ENCODE measurements around the gene ORM2. TPM values are rescaled to one million over a fixed set of nuclear protein-coding genes. Genes with fewer than 3 reads are reported as not detected.

ORM2 gene
- total and polyA plus RNA-seq, 9 of the 15 experiments (the other 6 are each of a cell fraction or from before 2014, with no cell fraction given), result 0.98 TPM; not detected in 8

GRCh38 chr9:114366334-114367128, 36.9 kb downstream of the ORM2 start:
- CTCF ChIA-PET (ENCODE audit: low intra/inter-chr PET ratio), result no interaction called here
- H3K79me2 ChIP-seq (ENCODE audit: control insufficient read depth, insufficient read depth, low read length), result no peaks in the 10 kb centered on the region
- no peak overlapping the region for H3K9ac ChIP-seq (ENCODE audit: insufficient read depth in 1 of 2, low read depth in 2 of 2, low read length in 2 of 2)
- no peak for FAIRE-seq
- H2AFZ ChIP-seq (ENCODE audit: low read depth, low read length), result no peak overlapping the region
- no peaks in the 10 kb centered on the region for H4K20me1 ChIP-seq (replicated peaks; ENCODE audit: control insufficient read depth, insufficient read depth, low read length)
- POLR2A ChIA-PET, result interaction anchor here (1.7 kb wide), 1 partner anchor 8 kb away, joined by 6 read pairs; no protein-coding TSS in a partner anchor
- WGBS (ENCODE audit: insufficient coverage, low coverage, missing lambda C conversion rate), result 57% methylated on average over 10 of the region's 10 CpGs
- no peaks in the 10 kb centered on the region for H3K9me1 ChIP-seq (ENCODE audit: control insufficient read depth, insufficient read depth, low read length)
- no peaks in the 10 kb centered on the region for H3K27me3 ChIP-seq (ENCODE audit: control insufficient read depth in 2 of 2, insufficient read depth in 2 of 2, low read length in 2 of 2)
- H3K4me1 ChIP-seq (replicated peaks in 1 of 2; ENCODE audit: control insufficient read depth in 2 of 2, insufficient read depth in 2 of 2, low read length in 2 of 2), result peaks cover 0 to 4% of the 10 kb centered on the region in 2 experiments; a peak in 1 of 5 replicates
- in situ Hi-C loops (cut with MboI) (no loop called here), intact Hi-C loops (cut with micrococcal nuclease) (no loop called here)
- H3K9me3 ChIP-seq (replicated peaks; ENCODE audit: control insufficient read depth, insufficient read depth, low read depth, low read length), result no peaks in the 10 kb centered on the region
- BruUV-seq (replicated peaks), result no TSS peak
- no peak overlapping the region for H3K27ac ChIP-seq (ENCODE audit: extremely low read depth, low read depth, low read length)
- no peak for ATAC-seq
- DNase-seq (ENCODE audit: extremely low read depth in 1 of 4, low spot score in 3 of 4), result no peak
- H3K4me3 ChIP-seq, result no peak overlapping the region
- no peak overlapping the region for H3K4me2 ChIP-seq (ENCODE audit: insufficient read depth, low read length)
- peaks cover 2% of the 10 kb centered on the region; the same call in 1 of the 3 replicates for H3K36me3 ChIP-seq (ENCODE audit: control insufficient read depth, insufficient read depth, low read length)
- TF ChIP-seq NCOA1 (IDR thresholded peaks at IDR 0.05; ENCODE audit: low read depth), result no peak
- TF ChIP-seq NFATC3 (IDR thresholded peaks at IDR 0.05), result no peak
- no peak for TF ChIP-seq PURB (CRISPR knock-in tag; IDR thresholded peaks at IDR 0.05; ENCODE audit: low read depth)
- TF ChIP-seq, protein P1, sequence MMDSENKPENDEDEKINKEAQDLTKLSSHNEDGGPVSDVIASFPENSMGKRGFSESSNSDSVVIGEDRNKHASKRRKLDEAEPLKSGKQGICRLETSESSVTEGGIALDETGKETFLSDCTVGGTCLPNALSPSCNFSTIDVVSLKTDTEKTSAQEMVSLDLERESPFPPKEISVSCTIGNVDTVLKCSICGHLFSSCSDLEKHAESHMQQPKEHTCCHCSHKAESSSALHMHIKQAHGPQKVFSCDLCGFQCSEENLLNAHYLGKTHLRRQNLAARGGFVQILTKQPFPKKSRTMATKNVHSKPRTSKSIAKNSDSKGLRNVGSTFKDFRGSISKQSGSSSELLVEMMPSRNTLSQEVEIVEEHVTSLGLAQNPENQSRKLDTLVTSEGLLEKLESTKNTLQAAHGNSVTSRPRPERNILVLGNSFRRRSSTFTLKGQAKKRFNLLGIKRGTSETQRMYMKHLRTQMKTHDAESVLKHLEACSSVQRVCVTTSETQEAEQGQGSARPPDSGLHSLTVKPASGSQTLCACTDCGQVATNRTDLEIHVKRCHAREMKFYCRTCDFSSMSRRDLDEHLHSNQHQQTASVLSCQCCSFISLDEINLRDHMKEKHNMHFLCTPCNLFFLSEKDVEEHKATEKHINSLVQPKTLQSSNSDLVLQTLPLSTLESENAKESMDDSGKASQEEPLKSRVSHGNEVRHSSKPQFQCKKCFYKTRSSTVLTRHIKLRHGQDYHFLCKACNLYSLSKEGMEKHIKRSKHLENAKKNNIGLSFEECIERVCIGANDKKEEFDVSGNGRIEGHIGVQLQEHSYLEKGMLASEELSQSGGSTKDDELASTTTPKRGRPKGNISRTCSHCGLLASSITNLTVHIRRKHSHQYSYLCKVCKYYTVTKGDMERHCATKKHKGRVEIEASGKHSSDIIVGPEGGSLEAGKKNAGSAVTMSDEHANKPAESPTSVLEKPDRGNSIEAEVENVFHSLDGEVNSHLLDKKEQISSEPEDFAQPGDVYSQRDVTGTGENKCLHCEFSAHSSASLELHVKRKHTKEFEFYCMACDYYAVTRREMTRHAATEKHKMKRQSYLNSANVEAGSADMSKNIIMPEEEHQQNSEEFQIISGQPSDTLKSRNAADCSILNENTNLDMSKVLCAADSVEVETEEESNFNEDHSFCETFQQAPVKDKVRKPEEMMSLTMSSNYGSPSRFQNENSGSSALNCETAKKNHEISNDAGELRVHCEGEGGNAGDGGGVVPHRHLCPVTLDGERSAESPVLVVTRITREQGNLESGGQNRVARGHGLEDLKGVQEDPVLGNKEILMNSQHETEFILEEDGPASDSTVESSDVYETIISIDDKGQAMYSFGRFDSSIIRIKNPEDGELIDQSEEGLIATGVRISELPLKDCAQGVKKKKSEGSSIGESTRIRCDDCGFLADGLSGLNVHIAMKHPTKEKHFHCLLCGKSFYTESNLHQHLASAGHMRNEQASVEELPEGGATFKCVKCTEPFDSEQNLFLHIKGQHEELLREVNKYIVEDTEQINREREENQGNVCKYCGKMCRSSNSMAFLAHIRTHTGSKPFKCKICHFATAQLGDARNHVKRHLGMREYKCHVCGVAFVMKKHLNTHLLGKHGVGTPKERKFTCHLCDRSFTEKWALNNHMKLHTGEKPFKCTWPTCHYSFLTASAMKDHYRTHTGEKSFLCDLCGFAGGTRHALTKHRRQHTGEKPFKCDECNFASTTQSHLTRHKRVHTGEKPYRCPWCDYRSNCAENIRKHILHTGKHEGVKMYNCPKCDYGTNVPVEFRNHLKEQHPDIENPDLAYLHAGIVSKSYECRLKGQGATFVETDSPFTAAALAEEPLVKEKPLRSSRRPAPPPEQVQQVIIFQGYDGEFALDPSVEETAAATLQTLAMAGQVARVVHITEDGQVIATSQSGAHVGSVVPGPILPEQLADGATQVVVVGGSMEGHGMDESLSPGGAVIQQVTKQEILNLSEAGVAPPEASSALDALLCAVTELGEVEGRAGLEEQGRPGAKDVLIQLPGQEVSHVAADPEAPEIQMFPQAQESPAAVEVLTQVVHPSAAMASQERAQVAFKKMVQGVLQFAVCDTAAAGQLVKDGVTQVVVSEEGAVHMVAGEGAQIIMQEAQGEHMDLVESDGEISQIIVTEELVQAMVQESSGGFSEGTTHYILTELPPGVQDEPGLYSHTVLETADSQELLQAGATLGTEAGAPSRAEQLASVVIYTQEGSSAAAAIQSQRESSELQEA (IDR thresholded peaks at IDR 0.05; ENCODE audit: low read depth), result no peak
- no peak for TF ChIP-seq ZBTB9 (CRISPR knock-in tag; IDR thresholded peaks at IDR 0.05)
- no peak for TF ChIP-seq NBN (IDR thresholded peaks at IDR 0.05; ENCODE audit: low read depth)
- TF ChIP-seq, protein P2, sequence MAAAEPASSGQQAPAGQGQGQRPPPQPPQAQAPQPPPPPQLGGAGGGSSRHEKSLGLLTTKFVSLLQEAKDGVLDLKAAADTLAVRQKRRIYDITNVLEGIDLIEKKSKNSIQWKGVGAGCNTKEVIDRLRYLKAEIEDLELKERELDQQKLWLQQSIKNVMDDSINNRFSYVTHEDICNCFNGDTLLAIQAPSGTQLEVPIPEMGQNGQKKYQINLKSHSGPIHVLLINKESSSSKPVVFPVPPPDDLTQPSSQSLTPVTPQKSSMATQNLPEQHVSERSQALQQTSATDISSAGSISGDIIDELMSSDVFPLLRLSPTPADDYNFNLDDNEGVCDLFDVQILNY (CRISPR knock-in tag; IDR thresholded peaks at IDR 0.05), result no peak
- no peak for TF ChIP-seq ARHGAP35 (IDR thresholded peaks at IDR 0.05; ENCODE audit: partially characterized antibody)
- no peak for TF ChIP-seq FOXK2 (conservative IDR thresholded peaks at IDR 0.05 in 1 of 2, IDR thresholded peaks at IDR 0.05 in 1 of 2; ENCODE audit: low read depth in 2 of 2)
- no peak for TF ChIP-seq ELK1 (CRISPR knock-in tag; IDR thresholded peaks at IDR 0.05)

Data from K562 (cell line).